GM21381 (cell line): ENCODE measurements around the gene CD99L2.

Source experiments
- ATAC-seq: cut with Tn5 transposase; IDR thresholded peaks from one replicate; pipeline ENCODE4 v1.9.1; 2021; ENCODE audit warnings: mild to moderate bottlenecking, moderate library complexity; ENCODE audit not compliant: unreplicated experiment

The CD99L2 gene, protein sequence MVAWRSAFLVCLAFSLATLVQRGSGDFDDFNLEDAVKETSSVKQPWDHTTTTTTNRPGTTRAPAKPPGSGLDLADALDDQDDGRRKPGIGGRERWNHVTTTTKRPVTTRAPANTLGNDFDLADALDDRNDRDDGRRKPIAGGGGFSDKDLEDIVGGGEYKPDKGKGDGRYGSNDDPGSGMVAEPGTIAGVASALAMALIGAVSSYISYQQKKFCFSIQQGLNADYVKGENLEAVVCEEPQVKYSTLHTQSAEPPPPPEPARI

DNA sequence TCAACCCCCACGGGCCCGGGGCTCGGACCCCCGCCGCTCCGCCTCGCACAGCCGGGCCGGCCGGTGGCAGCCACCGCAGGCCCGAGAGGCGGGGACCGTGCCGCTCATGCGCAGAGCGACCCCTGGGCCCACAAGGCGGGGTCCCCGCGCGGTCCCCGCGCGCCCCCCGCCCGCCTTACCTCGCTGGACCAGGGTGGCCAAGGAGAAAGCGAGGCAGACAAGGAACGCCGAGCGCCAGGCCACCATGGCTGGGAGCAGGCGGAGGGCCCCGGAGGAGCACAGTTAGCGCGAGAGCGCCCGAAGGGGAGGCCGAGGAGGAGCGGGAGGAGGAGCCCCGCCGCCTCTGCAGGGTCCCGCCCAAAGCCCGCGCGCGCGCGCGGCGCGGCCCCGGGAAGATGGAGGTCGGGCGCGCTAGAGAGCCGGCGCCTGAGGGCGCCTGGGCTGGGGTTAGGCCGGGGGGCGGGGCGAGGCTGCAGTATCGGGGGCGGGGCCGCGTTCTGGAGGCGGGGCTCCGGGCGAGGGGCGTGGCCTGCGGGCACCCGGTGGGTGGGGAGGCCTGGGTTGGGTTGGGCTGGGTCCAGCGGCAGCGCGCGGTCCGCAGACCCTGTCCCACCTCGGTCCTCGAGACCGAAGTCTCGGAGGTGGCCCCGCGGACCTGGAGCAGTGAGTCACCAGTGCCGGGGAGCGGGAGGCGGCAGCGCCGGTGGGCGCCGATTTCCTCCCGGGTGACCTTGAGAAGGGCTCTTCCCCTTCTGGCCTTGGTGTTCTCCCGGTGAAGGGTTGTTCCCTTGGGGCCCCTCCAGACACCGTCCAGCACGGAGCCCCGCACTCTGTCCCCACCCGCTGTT is at the start of gene CD99L2:
Gene CD99L2, minus strand, starts transcription at position 326 of the 848 bp plus-strand sequence. Its CDS starts 80 bp downstream, at position 246.
- peak; percentile 90 for ATAC-seq

DNA sequence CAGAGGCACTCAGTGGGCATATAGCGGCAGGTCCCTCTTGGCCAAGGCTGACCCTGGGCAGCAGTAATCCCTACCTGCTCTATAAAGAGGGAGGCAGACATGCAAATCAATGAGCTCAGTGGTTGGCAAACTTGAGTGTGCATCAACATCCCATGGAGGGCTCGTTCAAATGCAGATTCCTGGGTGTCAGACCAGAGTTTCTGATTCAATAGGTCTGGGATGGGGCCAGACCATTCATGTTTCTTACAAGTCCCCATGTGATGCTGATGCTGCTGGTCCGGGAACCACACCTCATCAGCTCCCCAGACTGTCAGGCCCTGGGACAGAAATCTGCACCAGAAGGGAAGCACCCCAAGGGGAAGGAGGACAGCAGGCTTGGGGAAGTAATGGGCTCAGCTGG is 45.8 kb upstream of the CD99L2 start:
- no peak for ATAC-seq

DNA sequence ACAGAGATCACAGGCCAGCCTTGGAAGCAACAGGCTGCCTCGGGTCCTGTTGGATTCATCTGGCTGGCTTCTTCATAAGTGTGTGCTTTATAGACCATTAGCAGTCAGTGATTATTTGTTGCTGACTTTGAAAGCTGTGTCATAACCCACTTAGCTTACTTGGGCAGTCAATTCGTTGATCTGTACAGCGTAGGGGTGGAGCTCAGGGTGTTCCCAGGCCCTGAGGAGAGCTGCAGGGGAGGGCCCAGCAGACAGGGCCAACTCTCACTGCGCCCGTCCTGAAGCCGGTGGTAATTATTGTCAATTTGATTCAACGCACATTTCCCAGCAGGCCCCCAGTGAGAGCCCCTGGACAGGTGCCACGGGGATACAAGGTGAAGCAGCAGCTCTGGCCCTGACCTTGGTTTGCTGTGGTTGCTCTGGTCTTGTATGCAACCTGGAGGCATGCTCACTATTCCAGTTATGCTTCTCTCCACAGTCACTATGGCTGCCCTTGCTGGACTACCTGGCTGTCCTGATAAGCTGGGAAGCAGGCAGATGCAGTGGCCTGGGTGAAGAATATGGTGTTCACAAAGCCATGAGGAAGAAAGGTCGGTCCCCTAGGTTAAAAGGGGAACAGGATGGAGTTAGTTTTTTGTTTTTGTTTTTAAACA is 44.6 kb upstream of the CD99L2 start:
- no peak for ATAC-seq

DNA sequence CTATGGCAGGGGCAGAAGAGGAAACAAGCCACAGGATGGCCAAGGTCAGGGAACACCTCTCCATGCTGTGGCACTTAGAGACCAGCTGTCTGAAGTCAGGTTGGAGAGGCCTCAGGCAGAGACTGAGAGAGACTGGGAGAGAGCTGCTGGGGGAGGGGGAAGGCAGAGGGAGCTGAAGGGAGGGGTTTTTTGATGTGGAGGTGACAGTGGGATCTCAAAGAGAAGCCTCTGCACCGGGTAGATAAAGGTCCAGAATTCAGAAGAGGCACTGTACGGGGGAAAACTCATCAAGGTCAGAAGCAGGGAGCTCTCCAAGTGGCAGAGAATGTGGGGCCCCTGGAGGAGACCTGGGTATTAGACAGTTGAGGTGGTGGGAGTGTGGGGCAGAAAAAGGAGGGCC is 43.1 kb upstream of the CD99L2 start:
- no peak for ATAC-seq

DNA sequence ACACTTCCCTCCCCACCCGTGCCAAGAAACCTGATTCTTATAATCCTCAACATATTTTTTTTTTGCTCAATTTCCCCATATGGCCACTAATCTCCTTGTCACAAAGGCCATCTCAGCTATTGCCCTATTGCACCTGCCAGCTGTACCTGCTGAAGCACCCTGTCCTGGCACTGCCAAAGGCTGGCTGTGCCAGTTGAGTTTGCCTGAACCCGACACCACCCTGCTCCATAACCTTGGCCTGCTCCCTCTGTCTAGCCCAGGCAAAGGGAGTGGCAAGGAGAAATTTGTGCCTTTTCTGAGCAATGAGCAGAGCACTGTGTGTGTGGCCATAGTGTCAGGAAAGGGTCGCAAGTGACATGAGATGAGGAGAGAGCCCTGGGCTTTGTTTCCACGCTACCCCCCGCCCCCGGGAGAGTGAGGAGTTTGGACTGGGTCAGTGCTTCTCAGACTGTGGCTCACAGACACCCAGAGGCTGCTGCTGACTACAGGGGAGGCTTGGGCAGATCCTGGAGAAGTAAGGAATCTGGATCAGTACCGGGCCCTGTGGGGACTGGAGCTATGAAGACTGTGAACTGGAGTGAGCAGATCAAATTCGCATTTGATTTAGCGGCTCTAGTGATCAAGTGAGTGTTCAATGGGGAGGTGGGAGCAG is 42.5 kb upstream of the CD99L2 start:
- no peak for ATAC-seq

DNA sequence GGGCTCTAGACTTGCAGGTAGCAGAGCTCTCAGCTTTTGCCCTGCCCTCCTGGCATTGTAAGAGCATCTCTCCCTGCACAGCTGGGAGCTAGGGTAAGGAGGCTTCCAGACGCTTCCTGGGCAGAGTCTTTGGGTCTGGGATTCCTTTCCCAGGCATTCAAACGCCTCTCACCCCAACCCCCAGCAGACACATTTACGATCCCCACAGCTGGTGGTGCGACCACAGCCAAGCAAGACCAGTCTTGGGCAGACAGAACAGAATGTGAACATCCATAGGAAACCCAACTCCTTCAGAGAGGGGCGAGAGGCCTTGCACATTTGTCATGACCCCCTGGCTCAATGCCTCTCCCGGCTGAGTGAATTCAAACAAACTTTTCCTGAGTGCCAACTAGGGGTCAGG is 38.1 kb upstream of the CD99L2 start:
- no peak for ATAC-seq

DNA sequence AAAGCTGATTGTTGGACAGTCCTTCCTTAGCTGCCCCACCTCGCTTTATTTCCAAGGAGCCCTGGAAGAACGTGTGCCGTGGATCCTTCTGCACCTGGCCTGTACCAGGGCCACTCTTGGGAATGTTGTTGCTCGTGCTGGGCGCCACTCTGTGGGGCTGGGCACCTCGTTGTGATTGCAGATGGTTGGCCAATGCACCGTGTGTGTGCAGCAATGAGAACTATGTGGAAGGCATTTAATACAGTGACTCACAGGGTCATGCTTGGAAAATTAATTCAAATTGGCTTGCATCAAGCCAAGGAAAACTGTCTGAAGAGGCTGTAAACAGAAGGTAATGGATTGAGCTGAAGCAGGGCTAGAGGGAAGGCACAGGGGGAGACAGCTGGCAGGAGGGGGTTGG is 37.0 kb upstream of the CD99L2 start:
- no peak for ATAC-seq

DNA sequence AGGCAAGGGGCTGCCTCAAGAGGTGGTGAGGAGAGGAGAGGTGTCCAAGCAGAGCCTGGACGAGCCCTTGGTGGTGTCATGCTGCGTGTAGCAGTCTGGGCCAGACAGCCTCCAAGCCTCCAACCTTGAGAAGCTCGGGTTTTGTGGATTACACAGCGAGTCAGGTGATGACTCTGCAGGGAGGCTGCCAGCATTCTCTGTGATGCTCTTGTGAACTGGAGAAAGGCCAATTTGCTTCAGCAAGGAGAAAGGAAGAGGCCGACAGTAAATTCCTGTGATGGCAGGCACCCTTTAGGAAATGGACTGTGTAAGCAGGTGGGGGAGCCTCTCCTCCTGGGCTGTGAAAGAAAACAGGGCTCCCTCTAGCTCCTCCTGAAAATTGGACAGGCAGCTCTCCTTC is 36.0 kb upstream of the CD99L2 start:
- no peak for ATAC-seq

DNA sequence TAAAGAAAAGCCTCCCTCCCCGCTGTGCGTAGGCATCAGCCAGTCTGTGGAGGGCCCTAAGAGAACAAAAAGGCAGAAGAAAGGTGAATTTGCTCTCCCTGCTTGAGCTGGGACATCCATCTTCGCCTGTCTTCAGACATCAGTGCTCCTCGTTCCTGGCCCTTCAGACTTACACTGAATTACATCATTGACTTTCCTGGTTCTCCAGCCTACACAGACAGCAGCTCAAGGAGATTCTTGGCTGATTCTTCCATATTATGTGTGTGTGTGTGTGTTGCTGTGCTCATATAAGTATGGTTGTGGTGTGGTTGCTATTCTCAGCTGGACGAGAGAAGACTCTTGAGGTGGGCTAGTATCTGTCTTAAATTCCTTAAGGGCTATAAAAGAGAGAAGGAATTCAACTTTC is 35.5 kb upstream of the CD99L2 start:
- ATAC-seq = no peak

DNA sequence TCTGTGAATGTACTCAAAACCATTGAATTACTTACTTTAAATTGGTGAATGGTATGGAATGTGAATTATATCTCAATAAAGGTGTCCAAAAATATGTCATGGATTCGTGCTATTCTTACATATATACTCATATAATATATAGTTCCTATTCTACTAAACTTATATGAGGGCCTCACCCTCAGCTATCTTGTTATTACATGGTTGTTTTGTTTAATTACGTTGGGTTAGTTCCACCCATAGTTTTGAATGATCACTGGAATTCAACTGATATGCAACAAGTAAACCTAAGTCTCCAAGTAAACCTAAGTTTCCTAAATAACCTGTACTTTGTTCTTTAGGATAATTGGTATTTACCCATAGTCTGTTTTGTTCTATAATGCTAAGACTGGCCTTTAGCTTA is 30.6 kb upstream of the CD99L2 start:
- no peak for ATAC-seq

DNA sequence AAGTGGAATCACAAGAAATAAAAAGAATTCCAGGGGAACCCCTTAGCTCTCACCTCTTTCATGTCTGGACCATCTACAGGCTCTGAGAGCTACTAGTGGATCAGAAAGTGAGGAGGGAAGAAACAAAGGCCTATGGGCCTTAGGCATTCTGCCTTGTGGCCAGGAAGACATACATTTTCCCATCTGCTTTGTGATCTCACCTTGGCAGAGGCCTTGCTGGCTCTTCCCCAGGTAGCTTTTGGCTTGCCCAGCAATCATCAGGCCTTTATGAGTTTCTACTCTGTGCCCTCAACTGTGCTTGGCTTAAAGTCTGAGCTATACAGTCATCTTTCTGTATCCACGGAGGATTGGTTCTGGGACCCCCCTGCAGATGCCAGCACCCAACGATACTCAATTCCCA is 28.3 kb upstream of the CD99L2 start:
- ATAC-seq = no peak

DNA sequence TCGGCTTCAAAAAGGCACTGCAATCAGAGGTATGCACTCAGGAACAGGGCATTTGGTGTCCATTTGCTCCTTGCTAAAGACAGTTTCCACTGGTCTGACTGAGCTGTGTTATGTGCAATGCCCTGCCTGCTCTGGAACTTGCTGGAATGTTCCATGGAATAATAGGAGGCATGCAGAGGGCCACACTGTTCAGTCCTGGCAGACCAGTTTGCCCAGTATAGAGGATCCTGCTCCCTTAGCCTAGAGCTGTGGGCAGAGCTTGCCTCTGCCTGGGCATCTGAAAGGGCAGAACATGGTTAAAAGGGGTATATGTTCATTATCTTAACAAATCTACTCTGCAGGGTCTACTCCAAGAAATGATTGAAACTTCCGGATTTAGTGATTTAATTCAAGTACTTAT is 27.8 kb upstream of the CD99L2 start:
- no peak for ATAC-seq

DNA sequence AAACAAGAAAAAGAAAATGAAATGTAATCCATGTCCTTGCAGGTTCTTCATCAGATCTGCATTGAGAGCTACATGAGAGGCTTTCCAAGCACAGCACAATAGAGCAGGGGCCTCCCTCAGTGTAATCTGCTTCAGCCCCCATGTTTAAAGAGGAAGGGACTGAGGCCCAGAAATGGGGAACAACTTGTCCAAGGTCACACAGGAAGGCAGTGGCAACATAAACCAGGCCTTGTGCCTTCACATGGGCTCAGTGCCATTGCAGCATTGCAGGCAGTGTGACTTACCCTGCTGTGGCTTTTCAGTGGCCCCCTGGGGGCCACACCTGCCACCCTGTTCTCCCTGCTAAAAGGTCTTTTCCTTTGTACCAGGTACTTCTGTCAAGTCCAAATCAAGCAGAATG is 20.9 kb upstream of the CD99L2 start:
- ATAC-seq = no peak

DNA sequence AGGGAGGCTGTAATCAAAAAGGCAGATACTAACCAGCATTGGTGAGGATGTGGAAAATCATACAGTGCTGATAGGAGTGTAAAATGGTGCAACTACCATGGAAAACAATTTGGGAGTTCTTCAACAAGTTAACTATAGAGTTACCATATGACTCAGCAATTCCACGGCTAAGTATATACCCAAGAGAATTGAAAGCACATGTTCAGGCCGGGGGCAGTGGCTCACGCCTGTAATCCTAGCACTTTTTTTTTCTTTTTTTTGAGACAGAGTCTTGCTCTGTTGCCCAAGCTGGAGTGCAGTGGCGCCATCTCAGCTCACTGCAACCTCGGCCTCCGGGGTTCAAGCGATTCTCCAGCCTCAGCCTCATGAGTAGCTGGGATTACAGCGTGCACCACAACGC is 15.0 kb upstream of the CD99L2 start:
- no peak for ATAC-seq

DNA sequence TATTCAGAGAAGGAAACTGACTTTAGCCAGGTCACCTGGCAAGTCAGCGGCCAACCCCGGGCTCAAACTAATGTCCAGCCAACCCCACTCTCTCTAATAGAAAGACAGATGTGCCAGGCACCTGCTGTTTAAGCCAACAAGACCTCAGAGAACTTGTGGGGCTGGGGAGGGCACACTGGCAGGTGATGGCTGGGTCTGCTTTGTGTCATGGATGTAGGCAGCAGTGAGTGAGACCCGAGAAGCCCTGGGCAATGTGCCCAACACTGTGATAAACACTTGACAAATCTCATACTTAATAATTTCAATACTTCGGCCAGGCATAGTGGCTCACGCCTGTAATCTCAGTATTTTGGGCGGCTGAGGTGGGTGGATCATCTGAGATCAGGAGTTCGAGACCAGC is 9.0 kb upstream of the CD99L2 start:
- no peak for ATAC-seq

DNA sequence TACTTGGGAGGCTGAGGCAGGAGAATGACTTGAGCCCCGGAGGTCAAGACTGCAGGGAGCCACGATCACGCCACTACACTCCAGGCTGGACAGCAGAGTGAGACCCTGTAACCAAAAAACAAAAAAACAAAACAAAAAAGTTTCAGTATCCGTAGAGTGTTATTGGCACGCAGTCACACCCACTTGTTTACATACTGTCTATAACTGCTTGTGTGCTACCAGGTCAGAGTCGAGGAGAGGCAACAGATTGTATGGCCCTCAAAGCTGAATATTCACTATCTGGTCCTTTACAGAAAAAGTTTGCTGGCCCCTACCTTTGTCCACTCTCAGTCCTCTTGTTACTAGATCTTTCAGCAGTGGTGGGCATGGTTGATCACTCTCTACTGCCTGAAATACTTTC is 8.2 kb upstream of the CD99L2 start:
- ATAC-seq = no peak

DNA sequence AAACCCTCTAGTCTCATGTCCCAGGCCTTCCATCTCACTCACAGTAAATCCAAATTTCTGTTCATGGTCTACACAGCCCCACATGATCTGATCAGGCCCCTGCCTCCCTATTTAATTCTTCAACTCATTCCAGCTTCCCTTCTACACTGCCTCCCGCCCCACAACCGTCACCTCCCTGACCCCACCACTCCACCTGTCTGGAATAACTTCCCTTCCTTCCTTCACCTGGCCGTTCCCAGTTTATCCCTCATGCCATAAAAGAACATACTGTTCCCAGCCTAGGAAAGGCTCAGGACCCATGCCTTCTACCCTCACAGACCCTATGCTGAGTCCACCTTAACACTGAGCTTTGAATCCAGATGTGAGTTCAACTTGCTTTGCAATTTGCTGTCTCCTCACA is 6.8 kb upstream of the CD99L2 start:
- ATAC-seq = no peak

DNA sequence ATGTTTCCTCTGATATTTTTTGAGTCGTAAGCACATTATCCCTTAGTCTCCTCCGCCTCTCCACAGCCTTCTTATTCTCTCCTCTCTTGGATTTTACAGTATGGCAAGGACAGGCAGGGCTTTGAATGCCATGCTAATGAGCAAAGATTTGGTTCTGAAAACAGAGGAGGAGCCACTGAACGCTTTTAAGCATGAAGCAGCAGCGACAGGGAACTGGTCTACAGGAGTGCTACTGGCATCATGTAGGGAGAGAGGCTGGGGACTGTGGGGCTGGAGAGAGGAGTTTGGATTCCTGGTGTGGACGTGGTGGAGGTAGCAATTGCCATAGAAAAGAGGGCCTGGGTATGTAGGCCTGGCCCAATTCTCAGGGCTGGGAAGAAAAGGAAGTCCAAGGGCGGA is 4.6 kb upstream of the CD99L2 start:
- no peak for ATAC-seq

DNA sequence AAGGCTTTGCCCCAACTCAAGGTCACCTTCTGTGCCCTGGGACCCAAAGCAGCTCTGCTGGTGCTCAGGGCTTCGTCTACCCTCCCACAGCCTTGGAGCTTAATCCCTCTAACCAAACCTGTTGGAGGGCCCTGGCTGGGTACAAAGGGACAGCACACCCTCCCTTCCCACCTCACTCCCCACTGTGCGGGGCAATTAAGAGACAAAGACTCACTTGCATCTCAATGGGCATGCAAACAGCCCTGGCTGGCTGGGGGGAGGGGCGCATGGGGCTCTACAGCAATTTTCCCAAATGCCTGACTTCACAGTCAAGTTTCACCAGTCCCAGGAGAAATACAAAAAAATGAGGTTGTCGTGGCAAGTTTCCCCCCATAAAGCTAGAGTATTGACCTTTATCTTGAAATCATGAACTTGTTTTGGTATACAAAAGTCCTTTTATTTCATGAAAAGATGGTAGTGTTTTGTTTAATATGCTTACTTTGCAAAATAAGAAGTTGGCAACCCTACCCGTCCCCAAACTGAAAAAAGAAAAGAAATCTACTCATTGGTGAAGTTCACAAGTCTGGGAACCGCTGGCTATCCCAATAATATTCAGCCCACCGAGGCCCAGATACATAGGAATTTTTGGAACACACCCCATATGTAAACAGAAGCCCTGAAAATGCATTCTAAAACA is 4.1 kb upstream of the CD99L2 start:
- ATAC-seq = no peak

DNA sequence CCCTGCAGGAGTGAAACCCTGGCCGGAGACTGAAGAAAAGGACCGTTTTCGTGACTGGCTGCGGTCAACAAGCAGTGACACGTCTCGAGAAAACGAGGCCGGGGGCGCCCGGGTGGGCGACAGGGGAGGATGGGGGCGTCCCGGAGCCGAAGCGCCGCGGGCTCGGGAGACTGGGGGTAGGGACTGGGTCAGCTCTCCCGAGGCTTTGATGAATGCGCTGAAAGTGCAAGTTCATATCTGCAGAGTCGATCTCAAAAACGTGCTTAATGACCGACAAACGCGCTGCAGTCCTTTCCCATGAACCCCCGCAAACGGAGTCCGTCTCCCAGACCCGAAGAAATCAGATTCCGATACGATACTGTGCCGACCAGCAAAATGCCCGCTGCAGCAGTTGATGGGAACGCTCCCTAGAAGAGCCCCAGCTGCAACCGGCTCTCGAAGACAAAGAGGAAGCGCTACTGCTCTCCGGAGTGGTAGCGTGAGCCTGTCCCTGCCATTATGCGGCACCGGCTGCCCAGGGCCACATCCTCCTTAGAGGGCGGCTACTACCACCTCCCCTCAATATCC is 806 bp upstream of the CD99L2 start:
- ATAC-seq = peak; percentile 50
